A549 (cell line): ENCODE results near the gene ZBP1. TPM values are rescaled to one million over a fixed set of nuclear protein-coding genes. Genes with fewer than 3 reads are reported as not detected.

Source experiments
- ATAC-seq, 2 experiments: fragments of 200-7000 bp in 1 of 2; fragments of >200 bp in 1 of 2; cut with Nextera tagmentation in 1 of 2; cut with Tn5 transposase in 1 of 2; 3 replicates each; pipeline versions ENCODE4 v1.8.0 to v1.9.1; 2018 to 2020; ENCODE audit warnings: mild to moderate bottlenecking in 1 of 2, moderate library complexity in 1 of 2
- CTCF ChIA-PET: fragments of 300-600 bp; sonication (Branson Sonifier 250); formaldehyde crosslinking; extraction: SDS; loops from one replicate; lab custom pipeline; 2021; ENCODE audit warnings: antibody characterized with exemption, inconsistent platforms; lab: Yijun Ruan, JAX
- POLR2A ChIA-PET: fragments of 350-600 bp; formaldehyde crosslinking; extraction: SDS; loops from one replicate; lab custom pipeline; 2021; ENCODE audit warnings: antibody characterized with exemption, inconsistent platforms; lab: Yijun Ruan, JAX
- DNase-seq, 2 experiments: peaks; one replicate each; pipeline versions ENCODE4 v3.0.0 to v3.0.0-alpha.2; 2011 to 2016; ENCODE audit warnings: low read depth in 1 of 2, low spot score in 1 of 2
- FAIRE-seq: peaks from 2 replicates; lab custom pipeline; 2011; peaks lifted over from hg19 to GRCh38; lab: Jason Lieb, UNC
- H3K27ac ChIP-seq, 2 experiments: fragments of >200 bp; sonication (Bioruptor Twin); formaldehyde crosslinking; 3 replicates each; pipeline ENCODE4 v1.5.1; 2016 to 2017
- H3K4me1 ChIP-seq: fragments of >200 bp; sonication (Bioruptor Twin); formaldehyde crosslinking; 3 replicates; pipeline ENCODE4 v1.6.1; 2016
- H3K4me2 ChIP-seq: fragments of >200 bp; sonication (Bioruptor Twin); formaldehyde crosslinking; 3 replicates; pipeline ENCODE4 v1.6.1; 2016
- H3K4me3 ChIP-seq: fragments of >200 bp; sonication (Bioruptor Twin); formaldehyde crosslinking; 3 replicates; pipeline ENCODE4 v1.5.1; 2016
- H3K9me3 ChIP-seq: fragments of >200 bp; sonication (Bioruptor Twin); formaldehyde crosslinking; 3 replicates; pipeline ENCODE4 v1.6.1; 2016
- BCL3 ChIP-seq: fragments of >200 bp; sonication (Bioruptor Twin); formaldehyde crosslinking; IDR thresholded peaks from 3 replicates; pipeline ENCODE4 v1.6.1; 2016
- CBX2 ChIP-seq: fragments of 200-600 bp; sonication (generic); IDR thresholded peaks from 2 replicates; pipeline ENCODE4 v1.6.1; 2016; ENCODE audit warnings: low read depth, mild to moderate bottlenecking, borderline replicate concordance
- CEBPB ChIP-seq, 2 experiments: fragments of >200 bp in 1 of 2; sonication (Bioruptor Twin) in 1 of 2; formaldehyde crosslinking in 1 of 2; IDR thresholded peaks; 2 replicates each; pipeline ENCODE4 v1.6.1; 2012 to 2016
- CTCF ChIP-seq: fragments of >200 bp; sonication (Bioruptor Twin); formaldehyde crosslinking; IDR thresholded peaks from 3 replicates; pipeline ENCODE4 v1.5.1; 2016
- E2F6 ChIP-seq: IDR thresholded peaks from 2 replicates; pipeline ENCODE4 v1.6.1; 2012; ENCODE audit warnings: low read depth, borderline replicate concordance
- EHF ChIP-seq: fragments of 250-450 bp; sonication (Bioruptor Pico); IDR thresholded peaks from 2 replicates; pipeline ENCODE4 v1.5.0; 2020; ENCODE audit warnings: mild to moderate bottlenecking
- ESRRA ChIP-seq: fragments of 150-350 bp; IDR thresholded peaks from 2 replicates; pipeline ENCODE4 v1.6.1; 2014; ENCODE audit warnings: mild to moderate bottlenecking, low read length, borderline replicate concordance
- FOSL2 ChIP-seq, 2 experiments: fragments of 450-650 bp in 1 of 2; fragments of >200 bp in 1 of 2; sonication (Bioruptor Twin) in 1 of 2; formaldehyde crosslinking; IDR thresholded peaks; 2 replicates each; pipeline versions ENCODE4 v1.5.0 to v1.6.1; 2016 to 2020; ENCODE audit warnings: mild to moderate bottlenecking in 1 of 2, moderate library complexity in 1 of 2
- GATA3 ChIP-seq: IDR thresholded peaks from 2 replicates; pipeline ENCODE4 v1.6.1; 2012; ENCODE audit warnings: borderline replicate concordance
- HES2 ChIP-seq: fragments of >200 bp; sonication (Bioruptor Twin); formaldehyde crosslinking; IDR thresholded peaks from 2 replicates; pipeline ENCODE4 v1.6.1; 2016
- HEYL ChIP-seq: fragments of 250-450 bp; sonication (Bioruptor Pico); IDR thresholded peaks from 2 replicates; pipeline ENCODE4 v1.8.0; 2021; ENCODE audit warnings: mild to moderate bottlenecking, moderate library complexity
- HMGXB4 ChIP-seq: fragments of 250-450 bp; sonication (Bioruptor Pico); IDR thresholded peaks from 2 replicates; pipeline ENCODE4 v1.5.0; 2021; ENCODE audit warnings: mild to moderate bottlenecking, moderate library complexity, borderline replicate concordance
- KDM1A ChIP-seq: fragments of 200-600 bp; sonication (generic); IDR thresholded peaks from 2 replicates; pipeline ENCODE4 v1.6.1; 2016; ENCODE audit warnings: low read depth, mild to moderate bottlenecking
- KDM5A ChIP-seq: fragments of 200-600 bp; sonication (generic); IDR thresholded peaks from 2 replicates; pipeline ENCODE4 v1.6.1; 2016; ENCODE audit warnings: antibody characterized with exemption, mild to moderate bottlenecking
- MYC ChIP-seq: IDR thresholded peaks from 2 replicates; pipeline ENCODE4 v1.6.1; 2012; ENCODE audit warnings: mild to moderate bottlenecking, inconsistent platforms, low read length, improper control_type of control experiment, borderline replicate concordance
- NPAS2 ChIP-seq: fragments of 250-450 bp; sonication (Bioruptor Pico); IDR thresholded peaks from 2 replicates; pipeline ENCODE4 v1.8.0; 2022; ENCODE audit warnings: mild to moderate bottlenecking, moderate library complexity, borderline replicate concordance
- PBX3 ChIP-seq: IDR thresholded peaks from 2 replicates; pipeline ENCODE4 v1.6.1; 2012
- POLR2A ChIP-seq: IDR thresholded peaks from 2 replicates; pipeline ENCODE4 v1.6.1; 2012; ENCODE audit warnings: mild to moderate bottlenecking, low read length
- RCOR1 ChIP-seq: fragments of 150-350 bp; IDR thresholded peaks from 2 replicates; pipeline ENCODE4 v1.6.1; 2014; ENCODE audit warnings: antibody characterized with exemption, low read length, low read depth
- RFX5 ChIP-seq: fragments of 450-650 bp; IDR thresholded peaks from 2 replicates; pipeline ENCODE4 v1.7.1; 2014; ENCODE audit warnings: antibody characterized with exemption, mild to moderate bottlenecking, moderate library complexity
- TP53 ChIP-seq: fragments of 250-450 bp; sonication (Bioruptor Pico); IDR thresholded peaks from 2 replicates; pipeline ENCODE4 v1.5.0; 2021; ENCODE audit warnings: mild to moderate bottlenecking, moderate library complexity
- ZC3H11A ChIP-seq: fragments of 450-650 bp; IDR thresholded peaks from 2 replicates; pipeline ENCODE4 v1.6.1; 2014; ENCODE audit warnings: antibody characterized with exemption, mild to moderate bottlenecking
- ZNF302 ChIP-seq: fragments of 250-450 bp; sonication (Bioruptor Pico); IDR thresholded peaks from 2 replicates; pipeline ENCODE4 v1.9.0; 2021; ENCODE audit warnings: inconsistent platforms, mild to moderate bottlenecking, moderate library complexity
- WGBS: methylation state at CpG from one replicate; pipeline ENCODE4 v1.1.6; 2017; ENCODE audit errors: missing lambda C conversion rate; 5-methylcytosine and 5-hydroxymethylcytosine counted together
- polyA plus RNA-seq, 4 experiments: library from polyadenylated mRNA; depleted of rRNA in 3 of 4; stranded (reverse); fragments of >200 nt; fragmentation: RNase III in 1 of 4; extraction: RNeasy Plus Mini Kit Qiagen cat#74134 plus additional on column Dnase treatment in 1 of 4; gene quantifications; 2 replicates in 3 of 4; 3 replicates in 1 of 4; pipeline ENCODE4 v1.2.3, GENCODE V29; 2011 to 2017

Gene ZBP1
- polyA plus RNA-seq, 2 of the 4 experiments (the other 2 are of a cell fraction) = 0.05 TPM; not detected in 1

- H3K27ac ChIP-seq = no peak overlapping the region
- H3K4me2 ChIP-seq = no peak overlapping the region
- DNase-seq = no peak
- TF ChIP-seq ZC3H11A = no peak
- no peak for TF ChIP-seq CBX2
- no peak for TF ChIP-seq ESRRA
- TF ChIP-seq BCL3 = no peak
- no peak for TF ChIP-seq GATA3
- no peak for TF ChIP-seq NPAS2 (CRISPR knock-in tag)
- no peak for TF ChIP-seq TP53 (CRISPR knock-in tag)
- TF ChIP-seq HEYL (CRISPR knock-in tag) = no peak
- no peak for TF ChIP-seq CTCF
- TF ChIP-seq CEBPB (IDR thresholded peaks at IDR 0.05) = no peak
- no peak for TF ChIP-seq E2F6
- no peak for TF ChIP-seq FOSL2 (IDR thresholded peaks at IDR 0.05)
- TF ChIP-seq FOSL2 (CRISPR knock-in tag; IDR thresholded peaks at IDR 0.05) = no peak
- no peak for TF ChIP-seq KDM5A
- no peak for TF ChIP-seq ZNF302 (CRISPR knock-in tag)
- TF ChIP-seq POLR2A = no peak
- no peak for TF ChIP-seq HMGXB4 (CRISPR knock-in tag)
- TF ChIP-seq EHF (CRISPR knock-in tag) = no peak
- no peak for FAIRE-seq
- ChIA-PET POLR2A (no interaction called here), CTCF (interaction anchor here (0.9 to 3.0 kb wide), 6 partner anchors 11 to 602 kb away, joined by 4 to 18 read pairs (median 6); partner anchors contain the start of gene ZBP1)
- ATAC-seq = no peak
- no peaks in the 10 kb centered on the region for H3K4me1 ChIP-seq
- WGBS = 70% methylated on average over 5 of the region's 7 CpGs
- no peaks in the 10 kb centered on the region for H3K9me3 ChIP-seq
- no peak overlapping the region for H3K4me3 ChIP-seq
Observed at GRCh38 chr20:57608516-57608915, 11.7 kb downstream of the ZBP1 start.

- POLR2A ChIA-PET = interaction anchor here (0.5 kb wide), 1 partner anchor 408 kb away, joined by 6 read pairs; no protein-coding TSS in a partner anchor
- Histone ChIP-seq H3K9me3 (no peaks in the 10 kb centered on the region), H3K27ac (no peak overlapping the region)
- no peak for ATAC-seq
- no peak for DNase-seq
- no peak for TF ChIP-seq KDM1A
- no peak for TF ChIP-seq POLR2A
- TF ChIP-seq HMGXB4 (CRISPR knock-in tag) = no peak
- TF ChIP-seq RFX5 = no peak
- no peak for TF ChIP-seq RCOR1
- no peak for TF ChIP-seq CTCF
- TF ChIP-seq GATA3 = no peak
- TF ChIP-seq MYC = no peak
- no peak for TF ChIP-seq PBX3
- no peak for TF ChIP-seq ZNF302 (CRISPR knock-in tag)
- no peak for TF ChIP-seq HES2
- TF ChIP-seq CEBPB (IDR thresholded peaks at IDR 0.05) = no peak
- TF ChIP-seq, all 56 proteins: peak for 0
- no peak for FAIRE-seq
- CTCF ChIA-PET = interaction anchor here (1.2 to 3.0 kb wide), 7 partner anchors 10 to 604 kb away, joined by 3 to 32 read pairs (median 5); partner anchors contain the start of gene ZBP1
- WGBS = 47% methylated on average over 5 of the region's 5 CpGs
- no peak overlapping the region for H3K4me3 ChIP-seq
- H3K4me1 ChIP-seq = peaks cover under 1% of the 10 kb centered on the region; the same call in 1 of the 3 replicates
- no peak overlapping the region for H3K4me2 ChIP-seq
Observed at GRCh38 chr20:57605878-57606277, 14.3 kb downstream of the ZBP1 start.
